IMR-90 (cell line): ENCODE results near the gene PIGH. TPM values are rescaled to one million over a fixed set of nuclear protein-coding genes. Genes with fewer than 3 reads are reported as not detected.

Source experiments
- ATAC-seq: fragments of 200-7000 bp; cut with Tn5 transposase; 2 replicates; pipeline ENCODE4 v1.9.1; 2020; ENCODE audit warnings: low read depth, mild to moderate bottlenecking, moderate library complexity
- BruUV-seq: library from RNA; stranded (reverse); fragments of 400-500 nt; replicated peaks from 2 replicates; lab custom pipeline; 2021; lab: Mats Ljungman, UMichigan
- CTCF ChIA-PET: fragments of 300-600 bp; formaldehyde crosslinking; extraction: SDS; loops from one replicate; lab custom pipeline; 2021; ENCODE audit warnings: antibody characterized with exemption; lab: Yijun Ruan, JAX
- POLR2A ChIA-PET: fragments of 300-600 bp; sonication (Branson Sonifier 250); formaldehyde crosslinking; loops from one replicate; lab custom pipeline; 2022; ENCODE audit warnings: antibody characterized with exemption; ENCODE audit not compliant: unreplicated experiment; lab: Charles Lee
- DNase-seq: peaks from one replicate; pipeline ENCODE4 v3.0.0; 2013
- H2AFZ ChIP-seq: replicated peaks from 2 replicates; pipeline ENCODE3; 2013; ENCODE audit warnings: low read length, mild to moderate bottlenecking; ENCODE audit not compliant: poor library complexity
- H2AK5ac ChIP-seq: 2 replicates; pipeline ENCODE4 v1.6.1; 2013; ENCODE audit warnings: low read depth, low read length, inconsistent platforms
- H2AK9ac ChIP-seq: replicated peaks from 2 replicates; pipeline ENCODE3; 2013; ENCODE audit warnings: mild to moderate bottlenecking, low read depth, low read length, moderate library complexity; ENCODE audit not compliant: poor library complexity
- H2BK120ac ChIP-seq: 2 replicates; pipeline ENCODE4 v1.6.1; 2013; ENCODE audit warnings: low read depth, low read length, inconsistent platforms
- H2BK15ac ChIP-seq: 3 replicates; pipeline ENCODE4 v1.6.1; 2013; ENCODE audit warnings: low read depth, low read length, inconsistent platforms
- H2BK20ac ChIP-seq: 2 replicates; pipeline ENCODE4 v1.6.1; 2013; ENCODE audit warnings: low read depth, mild to moderate bottlenecking, inconsistent platforms, low read length, moderate library complexity
- H2BK5ac ChIP-seq: 2 replicates; pipeline ENCODE4 v1.6.1; 2013; ENCODE audit warnings: mild to moderate bottlenecking, low read depth, low read length, inconsistent platforms; ENCODE audit not compliant: poor library complexity, severe bottlenecking
- H3K14ac ChIP-seq: replicated peaks from 2 replicates; pipeline ENCODE4 v1.6.1; 2013; ENCODE audit warnings: low read depth, low read length, inconsistent platforms
- H3K18ac ChIP-seq: 2 replicates; pipeline ENCODE4 v1.6.1; 2013; ENCODE audit warnings: low read depth, low read length, control low read depth
- H3K23ac ChIP-seq: 2 replicates; pipeline ENCODE4 v1.6.1; 2013; ENCODE audit warnings: low read depth, low read length, inconsistent platforms
- H3K27ac ChIP-seq: 2 replicates; pipeline ENCODE4 v1.5.1; 2013; ENCODE audit warnings: mild to moderate bottlenecking, control low read depth, low read length; ENCODE audit not compliant: insufficient read depth
- H3K27me3 ChIP-seq: 2 replicates; pipeline ENCODE4 v1.6.1; 2013; ENCODE audit warnings: low read length; ENCODE audit not compliant: control insufficient read depth, insufficient read depth
- H3K36me3 ChIP-seq: 2 replicates; pipeline ENCODE4 v1.6.1; 2013; ENCODE audit warnings: low read length, mixed read lengths; ENCODE audit not compliant: control insufficient read depth, insufficient read depth
- H3K4ac ChIP-seq: 2 replicates; pipeline ENCODE4 v1.6.1; 2013; ENCODE audit warnings: low read depth, low read length, inconsistent platforms
- H3K4me1 ChIP-seq: 2 replicates; pipeline ENCODE4 v1.6.1; 2013; ENCODE audit warnings: low read length, mixed read lengths; ENCODE audit not compliant: control insufficient read depth, insufficient read depth
- H3K4me2 ChIP-seq: 2 replicates; pipeline ENCODE4 v1.6.1; 2013; ENCODE audit warnings: low read depth, mild to moderate bottlenecking, control low read depth, low read length, moderate library complexity
- H3K4me3 ChIP-seq: 2 replicates; pipeline ENCODE4 v1.5.1; 2013; ENCODE audit warnings: low read depth, mild to moderate bottlenecking, control low read depth, low read length, moderate library complexity; ENCODE audit not compliant: insufficient read depth
- H3K56ac ChIP-seq: 2 replicates; pipeline ENCODE4 v1.6.1; 2013; ENCODE audit warnings: low read length, inconsistent platforms; ENCODE audit not compliant: insufficient read depth; ENCODE audit errors: extremely low read depth
- H3K79me1 ChIP-seq, 2 experiments: 2 replicates each; pipeline ENCODE4 v1.6.1; 2013; ENCODE audit warnings: low read length in 2 of 2, inconsistent platforms in 1 of 2, low read depth in 1 of 2
- H3K9ac ChIP-seq: 2 replicates; pipeline ENCODE4 v1.6.1; 2013; ENCODE audit warnings: low read depth, low read length, control low read depth
- H3K9me1 ChIP-seq: 2 replicates; pipeline ENCODE4 v1.6.1; 2013; ENCODE audit warnings: low read length, inconsistent platforms; ENCODE audit not compliant: insufficient read depth
- H3K9me3 ChIP-seq: 2 replicates; pipeline ENCODE4 v1.6.1; 2013; ENCODE audit warnings: low read length; ENCODE audit not compliant: control insufficient read depth, insufficient read depth
- H4K20me1 ChIP-seq: 2 replicates; pipeline ENCODE4 v1.6.1; 2013; ENCODE audit warnings: low read length, inconsistent platforms; ENCODE audit not compliant: insufficient read depth
- H4K5ac ChIP-seq: 2 replicates; pipeline ENCODE4 v1.6.1; 2013; ENCODE audit warnings: mild to moderate bottlenecking, low read depth, low read length, control low read depth
- H4K8ac ChIP-seq, 2 experiments: 2 replicates each; pipeline ENCODE4 v1.6.1; 2013; ENCODE audit warnings: low read depth in 2 of 2, low read length in 2 of 2, control low read depth in 1 of 2, inconsistent platforms in 1 of 2
- H4K91ac ChIP-seq: 2 replicates; pipeline ENCODE4 v1.6.1; 2013; ENCODE audit warnings: low read depth, low read length, inconsistent platforms; ENCODE audit not compliant: insufficient read depth
- BHLHE40 ChIP-seq: fragments of 150-350 bp; IDR thresholded peaks from 2 replicates; pipeline ENCODE4 v1.6.1; 2016; ENCODE audit warnings: mild to moderate bottlenecking, low read depth, low read length
- CEBPB ChIP-seq: IDR thresholded peaks from 2 replicates; pipeline ENCODE4 v1.6.1; 2012; ENCODE audit warnings: low read depth, low read length, improper control_type of control experiment
- CHD1 ChIP-seq: IDR thresholded peaks from 2 replicates; pipeline ENCODE4 v1.6.1; 2012; ENCODE audit warnings: low read depth, low read length, improper control_type of control experiment
- CTCF ChIP-seq: conservative IDR thresholded peaks from 2 replicates; pipeline ENCODE4 v1.5.1; 2012; ENCODE audit warnings: mild to moderate bottlenecking, low read depth, low read length, improper control_type of control experiment
- ELK1 ChIP-seq: fragments of 150-350 bp; IDR thresholded peaks from 2 replicates; pipeline ENCODE4 v1.6.1; 2016; ENCODE audit warnings: low read depth, mild to moderate bottlenecking, low read length, moderate library complexity, borderline replicate concordance
- FOS ChIP-seq: fragments of 150-350 bp; IDR thresholded peaks from 2 replicates; pipeline ENCODE4 v1.6.1; 2016; ENCODE audit warnings: low read depth, low read length
- MAFK ChIP-seq: IDR thresholded peaks from 2 replicates; pipeline ENCODE4 v1.6.1; 2012; ENCODE audit warnings: low read depth, low read length, improper control_type of control experiment
- MAZ ChIP-seq: IDR thresholded peaks from 2 replicates; pipeline ENCODE4 v1.6.1; 2012; ENCODE audit warnings: low read depth, mild to moderate bottlenecking, low read length, improper control_type of control experiment, moderate library complexity, borderline replicate concordance
- MXI1 ChIP-seq: IDR thresholded peaks from 2 replicates; pipeline ENCODE4 v1.6.1; 2012; ENCODE audit warnings: low read depth, mild to moderate bottlenecking, low read length, moderate library complexity, borderline replicate concordance
- NFE2L2 ChIP-seq: fragments of 150-350 bp; IDR thresholded peaks from 2 replicates; pipeline ENCODE4 v1.6.1; 2016; ENCODE audit warnings: low read depth, mild to moderate bottlenecking, low read length
- POLR2A ChIP-seq: IDR thresholded peaks from 2 replicates; pipeline ENCODE4 v1.6.1; 2012; ENCODE audit warnings: mild to moderate bottlenecking, low read depth, low read length
- RAD21 ChIP-seq: IDR thresholded peaks from 2 replicates; pipeline ENCODE4 v1.6.1; 2012; ENCODE audit warnings: low read length, improper control_type of control experiment
- RCOR1 ChIP-seq: IDR thresholded peaks from 2 replicates; pipeline ENCODE4 v1.6.1; 2012; ENCODE audit warnings: mild to moderate bottlenecking, low read length, improper control_type of control experiment; ENCODE audit not compliant: insufficient replicate concordance
- RFX5 ChIP-seq: IDR thresholded peaks from 2 replicates; pipeline ENCODE4 v1.8.0; 2012; ENCODE audit warnings: low read depth, mild to moderate bottlenecking, low read length, moderate library complexity
- SMC3 ChIP-seq: fragments of 150-350 bp; IDR thresholded peaks from 2 replicates; pipeline ENCODE4 v1.6.1; 2016; ENCODE audit warnings: low read depth, mild to moderate bottlenecking, antibody characterized with exemption, low read length, moderate library complexity
- USF2 ChIP-seq: fragments of 150-350 bp; IDR thresholded peaks from 2 replicates; pipeline ENCODE4 v1.6.1; 2017; ENCODE audit warnings: mild to moderate bottlenecking, antibody characterized with exemption, low read length, low read depth
- WGBS, 2 experiments: methylation state at CpG; one replicate each; pipeline versions ENCODE4 v1.1.5 to v1.1.7; 2013; ENCODE audit warnings: missing lambda C conversion rate in 2 of 2; ENCODE audit not compliant: insufficient read length in 1 of 2; ENCODE audit errors: extremely low coverage in 2 of 2; 5-methylcytosine and 5-hydroxymethylcytosine counted together
- dilution Hi-C: fragments of 300-500 bp; cut with HindIII; formaldehyde crosslinking; loops from one replicate; pipeline ENCODE4 v1.14.3; 2018; ENCODE audit warnings: low sequenced_read_pairs; ENCODE audit not compliant: unreplicated experiment
- in situ Hi-C: fragments of 300-500 bp; cut with MboI; formaldehyde crosslinking; loops from 3 replicates; pipeline ENCODE4 v1.14.3; 2019; ENCODE audit warnings: low sequenced_read_pairs, inconsistent platforms, mixed read lengths
- intact Hi-C: fragments of 100-400 bp; cut with micrococcal nuclease; formaldehyde crosslinking; loops from 2 replicates; pipeline ENCODE4 v1.10.0; 2022
- polyA plus RNA-seq, 3 experiments: library from polyadenylated mRNA; depleted of rRNA; stranded (reverse); fragments of >200 nt; gene quantifications; 2 replicates each; pipeline ENCODE4 v1.2.3, GENCODE V29; 2012; ENCODE audit warnings: low replicate concordance in 1 of 3
- total RNA-seq: library from RNA; depleted of rRNA; stranded (reverse); fragments of >200 nt; gene quantifications from 2 replicates; pipeline ENCODE4 v1.2.3, GENCODE V29; 2012

The PIGH gene
- total and polyA plus RNA-seq, 2 of the 4 experiments (the other 2 are of a cell fraction), result 7.9 to 13.5 TPM

- Histone ChIP-seq H2AFZ (no peak overlapping the region), H4K8ac (no peak overlapping the region), H3K9me1 (0 out of 2 replicates have a peak, but pooled peaks cover 3% of the 10 kb centered on the region), H2AK5ac (no peak overlapping the region), H3K36me3 (no peaks in the 10 kb centered on the region), H2BK15ac (no peak overlapping the region), H2BK5ac (no peak overlapping the region), H4K5ac (no peak overlapping the region), H4K20me1 (no peaks in the 10 kb centered on the region), H3K4me3 (no peak overlapping the region), H3K27me3 (peaks cover 8% of the 10 kb centered on the region), H3K4me1 (no peaks in the 10 kb centered on the region), H3K9ac (no peak overlapping the region), H3K56ac (no peak overlapping the region), H3K27ac (no peak overlapping the region), H3K79me1 (no peaks in the 10 kb centered on the region), H2BK20ac (no peak overlapping the region), H3K23ac (no peak overlapping the region), H3K4me2 (no peak overlapping the region), H2AK9ac (no peak overlapping the region), H3K14ac (no peak overlapping the region), H4K91ac (no peak overlapping the region), H3K4ac (no peak overlapping the region), H3K18ac (no peak overlapping the region), H2BK120ac (no peak overlapping the region), H3K9me3 (no peaks in the 10 kb centered on the region)
- CTCF ChIA-PET, result interaction anchor here (0.6 kb wide), 1 partner anchor 124 kb away, joined by 6 read pairs; no protein-coding TSS in a partner anchor
- dilution Hi-C loops, result no loop called here
- BruUV-seq, result no TSS peak
- ATAC-seq (no peak), DNase-seq (no peak)
- TF ChIP-seq RAD21, result no peak
- TF ChIP-seq NFE2L2, result no peak
- TF ChIP-seq SMC3, result no peak
- TF ChIP-seq POLR2A, result no peak
- no peak for TF ChIP-seq BHLHE40
- TF ChIP-seq USF2, result no peak
- TF ChIP-seq MXI1, result no peak
- no peak for TF ChIP-seq RCOR1
- TF ChIP-seq RFX5, result no peak
- TF ChIP-seq FOS, result no peak
- TF ChIP-seq CEBPB, result no peak
- no peak for TF ChIP-seq MAFK
- TF ChIP-seq CHD1, result no peak
- TF ChIP-seq MAZ, result no peak
- no peak for TF ChIP-seq ELK1
- no peak for TF ChIP-seq CTCF
- in situ Hi-C loops, result no loop called here
- POLR2A ChIA-PET, result no interaction called here
- no CpG with 5 or more reads among the region's 7 CpGs for WGBS, 2 experiments
- intact Hi-C loops, result no loop called here
These were observed 23.7 kb downstream of the PIGH start for GRCh38 chr14:67576216-67576955.
